Measurements from ENCODE around the gene SV2C. TPM values are rescaled to one million over a fixed set of nuclear protein-coding genes. Genes with fewer than 3 reads are reported as not detected.

SV2C gene
- polyA plus RNA-seq, 1 donor (not counting 4 experiments of a cell fraction or from before 2014, with no cell fraction given), result 0.34 TPM

- no peak for DNase-seq (ENCODE audit: low read depth, low spot score)
- H3K4me3 ChIP-seq (ENCODE audit: control insufficient read depth in 2 of 3, extremely low read depth in 1 of 3, insufficient read depth in 2 of 3, low read depth in 1 of 3, low read length in 3 of 3), result no peak overlapping the region
- no peaks in the 10 kb centered on the region for H3K9me1 ChIP-seq (ENCODE audit: control insufficient read depth, extremely low read depth, insufficient read depth, low read length)
- no peaks in the 10 kb centered on the region for H3K4me1 ChIP-seq (ENCODE audit: control insufficient read depth, extremely low read depth, insufficient read depth, low read length)
- no peaks in the 10 kb centered on the region for H3K9me3 ChIP-seq (ENCODE audit: control insufficient read depth, low read depth, low read length)
- no peak overlapping the region for H2AFZ ChIP-seq (ENCODE audit: control insufficient read depth, low read length)
- no peaks in the 10 kb centered on the region for H3K36me3 ChIP-seq (ENCODE audit: control insufficient read depth in 2 of 2, extremely low read depth in 1 of 2, insufficient read depth in 2 of 2, low read length in 2 of 2)
- no peaks in the 10 kb centered on the region for H3K27me3 ChIP-seq (ENCODE audit: control insufficient read depth, extremely low read depth, insufficient read depth, low read length)
- no peak overlapping the region for H3K27ac ChIP-seq (ENCODE audit: control insufficient read depth, insufficient read depth, low read length)
- no peaks in the 10 kb centered on the region for H3K79me2 ChIP-seq (ENCODE audit: control insufficient read depth, insufficient read depth, low read length)
- H3K4me2 ChIP-seq (ENCODE audit: control insufficient read depth, extremely low read depth, insufficient read depth, low read depth, low read length), result no peak overlapping the region
- H3K9ac ChIP-seq (ENCODE audit: control insufficient read depth, extremely low read depth, insufficient read depth, low read length), result no peak overlapping the region
- H4K20me1 ChIP-seq (ENCODE audit: control insufficient read depth, extremely low read depth, insufficient read depth, low read length), result peaks cover 3% of the 10 kb centered on the region
- dilution Hi-C loops (cut with MboI; ENCODE audit: extremely low pct_ligation_motif_present, low sequenced_read_pairs), result no loop called here
- FAIRE-seq, result no peak
- TF ChIP-seq CTCF (optimal IDR thresholded peaks at IDR 0.05 in 1 of 3, IDR thresholded peaks at IDR 0.05 in 1 of 3, conservative IDR thresholded peaks at IDR 0.05 in 1 of 3; ENCODE audit: extremely low read depth in 1 of 3, insufficient read depth in 2 of 3, low read length in 3 of 3) (no peak), EZH2 (IDR thresholded peaks at IDR 0.05; ENCODE audit: low read length) (no peak)
Measured at GRCh38 chr5:76144513-76145274, 61.5 kb downstream of the SV2C start.

GRCh38 chr5:76145945-76146344 is 62.8 kb downstream of the SV2C start:
- no peak for DNase-seq (ENCODE audit: low read depth, low spot score)
- FAIRE-seq, result no peak
- Histone ChIP-seq H3K4me3 (ENCODE audit: control insufficient read depth in 2 of 3, extremely low read depth in 1 of 3, insufficient read depth in 2 of 3, low read depth in 1 of 3, low read length in 3 of 3) (no peak overlapping the region), H4K20me1 (ENCODE audit: control insufficient read depth, extremely low read depth, insufficient read depth, low read length) (peaks cover 3% of the 10 kb centered on the region), H2AFZ (ENCODE audit: control insufficient read depth, low read length) (no peak overlapping the region), H3K9me3 (ENCODE audit: control insufficient read depth, low read depth, low read length) (no peaks in the 10 kb centered on the region), H3K79me2 (ENCODE audit: control insufficient read depth, insufficient read depth, low read length) (no peaks in the 10 kb centered on the region), H3K4me2 (ENCODE audit: control insufficient read depth, extremely low read depth, insufficient read depth, low read depth, low read length) (no peak overlapping the region), H3K27ac (ENCODE audit: control insufficient read depth, insufficient read depth, low read length) (no peak overlapping the region), H3K36me3 (ENCODE audit: control insufficient read depth in 2 of 2, extremely low read depth in 1 of 2, insufficient read depth in 2 of 2, low read length in 2 of 2) (no peaks in the 10 kb centered on the region), H3K9me1 (ENCODE audit: control insufficient read depth, extremely low read depth, insufficient read depth, low read length) (no peaks in the 10 kb centered on the region), H3K4me1 (ENCODE audit: control insufficient read depth, extremely low read depth, insufficient read depth, low read length) (no peaks in the 10 kb centered on the region), H3K9ac (ENCODE audit: control insufficient read depth, extremely low read depth, insufficient read depth, low read length) (no peak overlapping the region), H3K27me3 (ENCODE audit: control insufficient read depth, extremely low read depth, insufficient read depth, low read length) (no peaks in the 10 kb centered on the region)
- TF ChIP-seq EZH2 (IDR thresholded peaks at IDR 0.05; ENCODE audit: low read length) (no peak), CTCF (optimal IDR thresholded peaks at IDR 0.05 in 1 of 3, IDR thresholded peaks at IDR 0.05 in 1 of 3, conservative IDR thresholded peaks at IDR 0.05 in 1 of 3; ENCODE audit: extremely low read depth in 1 of 3, insufficient read depth in 2 of 3, low read length in 3 of 3) (peak; percentile 31 to 57 (median 35))
- dilution Hi-C loops (cut with MboI; ENCODE audit: extremely low pct_ligation_motif_present, low sequenced_read_pairs), result no loop called here

All from keratinocyte (primary cell).